ENCODE measurements around the gene TRIM44.

- TF ChIP-seq POLR2A (IDR thresholded peaks at IDR 0.05; ENCODE audit: low read depth, low read length): no peak
- TF ChIP-seq POLR2AphosphoS5 (IDR thresholded peaks at IDR 0.05; ENCODE audit: low read depth, low read length): no peak
Observed at GRCh38 chr11:35796562-35796961, 134.0 kb downstream of the TRIM44 start.

Data from GM12892 (cell line).